OCI-LY7 (cell line): Measurements from ENCODE around the gene RAPGEFL1. TPM values are rescaled to one million over a fixed set of nuclear protein-coding genes. Genes with fewer than 3 reads are reported as not detected.

ENCODE experiments used
- BruUV-seq: library from RNA; stranded (reverse); fragments of 400-500 nt; replicated peaks from 2 replicates; lab custom pipeline; 2021; lab: Mats Ljungman, UMichigan
- CTCF ChIA-PET: fragments of 300-600 bp; sonication (Branson Sonifier 250); formaldehyde crosslinking; loops from one replicate; lab custom pipeline; 2022; ENCODE audit warnings: antibody characterized with exemption; ENCODE audit not compliant: unreplicated experiment; lab: Charles Lee
- POLR2A ChIA-PET: fragments of 300-600 bp; sonication (Branson Sonifier 250); formaldehyde crosslinking; loops from one replicate; lab custom pipeline; 2022; ENCODE audit warnings: antibody characterized with exemption; lab: Charles Lee
- DNase-seq: peaks from one replicate; pipeline ENCODE4 v3.0.0-alpha.2; 2015; ENCODE audit warnings: low spot score
- H2AFZ ChIP-seq: fragments of 200-600 bp; sonication (generic), shearing (Covaris generic); 2 replicates; pipeline ENCODE4 v1.6.1; 2014; ENCODE audit warnings: mild to moderate bottlenecking, antibody characterized with exemption, low read length, moderate library complexity
- H3K27ac ChIP-seq: fragments of 200-600 bp; sonication (generic); 2 replicates; pipeline ENCODE4 v1.5.1; 2014; ENCODE audit warnings: mixed run types, low read depth, mild to moderate bottlenecking, moderate library complexity, low read length, inconsistent platforms; ENCODE audit not compliant: poor library complexity, severe bottlenecking
- H3K36me3 ChIP-seq: fragments of 200-600 bp; sonication (generic); 2 replicates; pipeline ENCODE4 v1.6.1; 2014; ENCODE audit warnings: mild to moderate bottlenecking, antibody characterized with exemption, low read length, moderate library complexity, mixed read lengths; ENCODE audit not compliant: insufficient read depth
- H3K4me1 ChIP-seq: fragments of 200-600 bp; sonication (generic); 2 replicates; pipeline ENCODE4 v1.5.1; 2014; ENCODE audit warnings: mild to moderate bottlenecking, low read length; ENCODE audit not compliant: insufficient read depth, poor library complexity, severe bottlenecking
- H3K4me2 ChIP-seq: fragments of 200-600 bp; sonication (generic); 2 replicates; pipeline ENCODE4 v1.6.1; 2014; ENCODE audit warnings: mild to moderate bottlenecking, low read length
- H3K4me3 ChIP-seq: fragments of 200-600 bp; sonication (generic); 2 replicates; pipeline ENCODE4 v1.5.1; 2014; ENCODE audit warnings: mild to moderate bottlenecking, low read depth, low read length; ENCODE audit not compliant: poor library complexity, severe bottlenecking
- H3K79me2 ChIP-seq: fragments of 200-600 bp; sonication (generic); 2 replicates; pipeline ENCODE4 v1.6.1; 2016; ENCODE audit warnings: low read depth, mild to moderate bottlenecking, low read length, moderate library complexity, mixed read lengths; ENCODE audit not compliant: insufficient read depth
- H3K9me2 ChIP-seq: fragments of 200-600 bp; sonication (generic); 2 replicates; pipeline ENCODE4 v1.6.1; 2016; ENCODE audit warnings: mild to moderate bottlenecking, low read length, mixed read lengths; ENCODE audit not compliant: insufficient read depth
- H3K9me3 ChIP-seq: fragments of 200-600 bp; sonication (generic); 2 replicates; pipeline ENCODE4 v1.6.1; 2014; ENCODE audit warnings: mild to moderate bottlenecking, mixed run types, low read length, mixed read lengths
- H4K20me1 ChIP-seq: fragments of 200-600 bp; sonication (generic); 2 replicates; pipeline ENCODE4 v1.6.1; 2014; ENCODE audit warnings: mild to moderate bottlenecking, antibody characterized with exemption, low read length, moderate library complexity, mixed read lengths; ENCODE audit not compliant: insufficient read depth
- EZH2phosphoT487 ChIP-seq: fragments of 200-600 bp; sonication (generic); IDR thresholded peaks from 2 replicates; pipeline ENCODE4 v1.6.1; 2018; ENCODE audit warnings: low read depth, borderline replicate concordance, mild to moderate bottlenecking, mixed run types, antibody characterized with exemption, low read length, moderate library complexity, mixed read lengths
- intact Hi-C: fragments of 100-400 bp; cut with micrococcal nuclease; formaldehyde crosslinking; loops from one replicate; pipeline ENCODE4 v1.10.0; 2022; ENCODE audit not compliant: unreplicated experiment
- total RNA-seq, 2 experiments: library from RNA; depleted of rRNA in 1 of 2; stranded (reverse); fragments of >200 nt in 1 of 2; shearing (Covaris generic) in 1 of 2; gene quantifications; 2 replicates each; pipeline ENCODE4 v1.2.3, GENCODE V29; 2014 to 2022
- TF ChIP-seq, protein P1 (sequence below): fragments of 200-600 bp; sonication (generic); conservative IDR thresholded peaks from 2 replicates; pipeline ENCODE4 v1.5.1; 2014; ENCODE audit warnings: mild to moderate bottlenecking, antibody characterized with exemption, low read length, moderate library complexity, mixed read lengths

The RAPGEFL1 gene
- total RNA-seq, 2 experiments from 2014 or later: 2.1 to 5.8 TPM

DNA sequence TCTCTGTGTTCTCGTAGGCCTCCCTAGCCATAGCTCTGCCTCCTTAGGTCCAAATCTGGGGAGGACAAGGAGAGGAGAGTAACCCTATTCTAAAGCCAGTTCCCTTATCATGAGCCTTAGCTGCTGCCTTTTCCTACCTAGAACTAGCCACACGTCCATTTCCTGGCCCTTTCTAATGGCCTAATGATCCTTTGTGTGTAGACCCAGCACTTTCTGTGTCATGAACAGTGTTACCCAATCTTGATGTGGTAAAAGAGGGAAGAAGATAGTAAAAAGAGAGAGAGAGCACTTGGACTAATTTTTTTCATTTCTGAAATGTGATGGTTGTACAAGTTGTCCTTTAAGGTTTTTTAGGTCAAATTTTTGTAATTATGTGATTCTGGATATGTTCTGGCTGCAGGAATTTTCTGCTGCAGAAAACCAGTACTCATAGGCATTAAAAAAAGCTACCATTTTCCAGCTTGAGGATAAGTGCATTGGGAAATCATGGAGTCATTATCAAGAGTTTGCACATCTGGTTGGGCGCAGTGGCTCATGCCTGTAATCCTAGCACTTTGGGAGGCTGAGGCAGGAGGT, 18.7 kb upstream of the RAPGEFL1 start:
- no peak overlapping the region for H3K4me3 ChIP-seq
- BruUV-seq: no TSS peak

DNA sequence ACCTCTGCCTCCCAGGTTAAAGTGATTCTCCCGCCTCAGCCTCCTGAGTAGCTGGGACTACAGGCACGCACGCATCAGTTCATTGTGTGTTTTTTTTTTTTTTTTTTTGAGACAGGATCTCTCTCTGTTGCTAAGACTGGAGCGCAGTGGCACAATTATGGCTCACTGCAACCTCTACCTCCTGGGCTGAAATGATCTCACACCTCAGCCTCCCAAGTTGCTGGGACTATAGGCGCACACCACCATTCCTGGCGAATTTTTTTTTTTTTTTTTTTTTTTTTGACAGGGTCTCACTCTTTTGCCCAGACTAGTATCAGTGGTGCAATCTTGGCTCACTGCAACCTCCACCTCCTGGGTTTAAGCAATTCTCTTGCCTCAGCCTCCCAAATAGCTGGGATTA, 17.8 kb upstream of the RAPGEFL1 start:
- Histone ChIP-seq H3K4me3 (no peak overlapping the region), H3K36me3 (peaks cover 89% of the 10 kb centered on the region), H2AFZ (no peak overlapping the region), H3K4me2 (no peak overlapping the region), H3K9me2 (no peaks in the 10 kb centered on the region), H3K9me3 (no peaks in the 10 kb centered on the region), H4K20me1 (no peaks in the 10 kb centered on the region), H3K79me2 (peaks cover 27% of the 10 kb centered on the region; the same call in 1 of the 2 replicates), H3K27ac (no peak overlapping the region), H3K4me1 (no peaks in the 10 kb centered on the region)
- no TSS peak for BruUV-seq
- TF ChIP-seq, protein P1, sequence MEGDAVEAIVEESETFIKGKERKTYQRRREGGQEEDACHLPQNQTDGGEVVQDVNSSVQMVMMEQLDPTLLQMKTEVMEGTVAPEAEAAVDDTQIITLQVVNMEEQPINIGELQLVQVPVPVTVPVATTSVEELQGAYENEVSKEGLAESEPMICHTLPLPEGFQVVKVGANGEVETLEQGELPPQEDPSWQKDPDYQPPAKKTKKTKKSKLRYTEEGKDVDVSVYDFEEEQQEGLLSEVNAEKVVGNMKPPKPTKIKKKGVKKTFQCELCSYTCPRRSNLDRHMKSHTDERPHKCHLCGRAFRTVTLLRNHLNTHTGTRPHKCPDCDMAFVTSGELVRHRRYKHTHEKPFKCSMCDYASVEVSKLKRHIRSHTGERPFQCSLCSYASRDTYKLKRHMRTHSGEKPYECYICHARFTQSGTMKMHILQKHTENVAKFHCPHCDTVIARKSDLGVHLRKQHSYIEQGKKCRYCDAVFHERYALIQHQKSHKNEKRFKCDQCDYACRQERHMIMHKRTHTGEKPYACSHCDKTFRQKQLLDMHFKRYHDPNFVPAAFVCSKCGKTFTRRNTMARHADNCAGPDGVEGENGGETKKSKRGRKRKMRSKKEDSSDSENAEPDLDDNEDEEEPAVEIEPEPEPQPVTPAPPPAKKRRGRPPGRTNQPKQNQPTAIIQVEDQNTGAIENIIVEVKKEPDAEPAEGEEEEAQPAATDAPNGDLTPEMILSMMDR: no peak
- no peak for TF ChIP-seq EZH2phosphoT487
- DNase-seq: no peak
- CTCF ChIA-PET: no interaction called here
- POLR2A ChIA-PET: interaction anchor here (0.8 kb wide), 1 partner anchor 135 kb away, joined by 6 read pairs; no protein-coding TSS in a partner anchor
- intact Hi-C loops: no loop called here

More for the DNA sequence above, 18.7 kb upstream of the RAPGEFL1 start:
- peaks cover 34% of the 10 kb centered on the region; the same call in 1 of the 2 replicates for H3K79me2 ChIP-seq
- TF ChIP-seq EZH2phosphoT487: no peak
- TF ChIP-seq, protein P1: no peak
- no peak overlapping the region for H3K4me2 ChIP-seq
- ChIA-PET POLR2A (no interaction called here), CTCF (no interaction called here)
- H3K4me1 ChIP-seq: no peaks in the 10 kb centered on the region
- DNase-seq: no peak
- no peaks in the 10 kb centered on the region for H3K9me3 ChIP-seq
- H2AFZ ChIP-seq: no peak overlapping the region
- H3K27ac ChIP-seq: no peak overlapping the region
- intact Hi-C loops: no loop called here
- peaks cover 89% of the 10 kb centered on the region for H3K36me3 ChIP-seq
- no peaks in the 10 kb centered on the region for H4K20me1 ChIP-seq
- H3K9me2 ChIP-seq: no peaks in the 10 kb centered on the region

DNA sequence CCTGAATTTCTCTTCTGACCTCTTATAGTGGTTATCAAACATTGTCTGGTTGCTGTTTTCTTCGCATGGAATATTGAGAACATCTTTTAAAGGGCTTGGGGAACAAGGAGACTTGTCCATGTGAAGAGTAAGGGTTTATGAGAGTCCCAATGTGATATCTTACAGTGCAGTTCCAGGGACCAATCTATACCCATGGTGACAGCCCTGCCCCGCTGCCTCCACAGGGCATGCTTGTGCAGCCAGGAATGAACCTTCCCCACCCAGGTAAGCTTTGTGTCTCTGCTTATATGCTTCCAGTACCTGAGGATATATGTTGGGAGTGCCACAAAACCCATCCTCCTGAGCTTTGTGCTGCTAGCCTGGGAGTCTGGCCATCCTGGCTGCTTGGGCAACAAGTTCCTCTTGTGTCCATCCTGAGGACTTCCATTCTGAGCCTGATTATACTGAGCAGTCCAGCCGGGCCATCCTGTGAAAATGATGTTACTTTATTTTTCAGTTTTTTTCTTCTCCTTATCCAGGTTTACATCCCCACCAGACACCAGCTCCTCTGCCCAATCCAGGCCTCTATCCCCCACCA, 9.5 kb upstream of the RAPGEFL1 start:
- BruUV-seq: no TSS peak
- no peaks in the 10 kb centered on the region for H3K9me2 ChIP-seq
- no peak overlapping the region for H3K4me3 ChIP-seq
- no peak overlapping the region for H3K4me2 ChIP-seq
- no peak for DNase-seq
- peaks cover 96% of the 10 kb centered on the region for H3K36me3 ChIP-seq
- H3K79me2 ChIP-seq: 0 out of 2 replicates have a peak, but pooled peaks cover 4% of the 10 kb centered on the region
- TF ChIP-seq, protein P1: no peak
- no peak for TF ChIP-seq EZH2phosphoT487
- intact Hi-C loops: loop anchor here (1.0 kb wide), 2 partner anchors 54 to 154 kb away; no protein-coding TSS in a partner anchor
- no peak overlapping the region for H3K27ac ChIP-seq
- H2AFZ ChIP-seq: no peak overlapping the region
- no peaks in the 10 kb centered on the region for H3K4me1 ChIP-seq
- H3K9me3 ChIP-seq: no peaks in the 10 kb centered on the region
- POLR2A ChIA-PET: interaction anchor here (1.4 to 1.6 kb wide), 2 partner anchors 55 to 67 kb away, joined by 3 to 6 read pairs; partner anchors contain the start of gene NR1D1
- CTCF ChIA-PET: interaction anchor here (1.0 to 1.8 kb wide), 2 partner anchors 14 to 55 kb away, joined by 3 to 21 read pairs; no protein-coding TSS in a partner anchor
- H4K20me1 ChIP-seq: no peaks in the 10 kb centered on the region
